Stimulated activated CD8-positive, alpha-beta memory T cell treated with anti-CD3 and anti-CD28 coated beads, Interleukin-2, amount 100 ng/mL, for 1 hour (primary cell): ENCODE results near the gene CIDEA.

Experiments
- DNase-seq, 2 donors: peaks; one replicate each; pipeline ENCODE4 v3.0.0-alpha.2; 2020; ENCODE audit warnings: low read depth in 2 of 2

CIDEA gene

GRCh38 chr18:12296457-12296856 lies 42.3 kb downstream of the CIDEA start:
- no peak for DNase-seq

- no peak for DNase-seq
Measured at GRCh38 chr18:12299862-12300261, 45.7 kb downstream of the CIDEA start.

GRCh38 chr18:12301263-12302005 lies 47.3 kb downstream of the CIDEA start:
- DNase-seq, result no peak

- DNase-seq, result no peak
Measured at GRCh38 chr18:12302391-12303147, 48.4 kb downstream of the CIDEA start.

GRCh38 chr18:12304351-12305210 lies 50.4 kb downstream of the CIDEA start:
- no peak for DNase-seq

GRCh38 chr18:12305211-12305610 lies 51.0 kb downstream of the CIDEA start:
- DNase-seq, result no peak

- DNase-seq, result no peak
Measured at GRCh38 chr18:12305930-12306629, 51.9 kb downstream of the CIDEA start.

GRCh38 chr18:12306752-12307700 lies 52.9 kb downstream of the CIDEA start:
- no peak for DNase-seq

GRCh38 chr18:12307701-12308385 lies 53.7 kb downstream of the CIDEA start, which contains the start of gene TUBB6:
Gene TUBB6, plus strand, starts transcription at chr18:12308241. Its CDS starts 52 bp downstream, at chr18:12308293.
- no peak for DNase-seq

GRCh38 chr18:12308386-12309100 lies 54.4 kb downstream of the CIDEA start:
- DNase-seq, result no peak

GRCh38 chr18:12309683-12310198 lies 55.6 kb downstream of the CIDEA start:
- DNase-seq, result no peak

- no peak for DNase-seq
Measured at GRCh38 chr18:12310762-12311161, 56.6 kb downstream of the CIDEA start.

GRCh38 chr18:12312976-12313375 lies 58.8 kb downstream of the CIDEA start:
- DNase-seq, result no peak

- DNase-seq, result no peak
Measured at GRCh38 chr18:12313530-12314245, 59.5 kb downstream of the CIDEA start.

- DNase-seq, result no peak
Measured at GRCh38 chr18:12314591-12315305, 60.6 kb downstream of the CIDEA start.

- no peak for DNase-seq
Measured at GRCh38 chr18:12315490-12315889, 61.3 kb downstream of the CIDEA start.

GRCh38 chr18:12315911-12316310 lies 61.8 kb downstream of the CIDEA start:
- DNase-seq, result no peak
